GM21737 (cell line): ENCODE measurements around the gene LEPROT.

Source experiments
- ATAC-seq: cut with Tn5 transposase; IDR thresholded peaks from one replicate; pipeline ENCODE4 v1.9.1; 2021; ENCODE audit warnings: mild to moderate bottlenecking, moderate library complexity; ENCODE audit not compliant: unreplicated experiment

Gene LEPROT

GRCh38 chr1:65471861-65472332, 51.4 kb downstream of the LEPROT start:
- no peak for ATAC-seq

DNA sequence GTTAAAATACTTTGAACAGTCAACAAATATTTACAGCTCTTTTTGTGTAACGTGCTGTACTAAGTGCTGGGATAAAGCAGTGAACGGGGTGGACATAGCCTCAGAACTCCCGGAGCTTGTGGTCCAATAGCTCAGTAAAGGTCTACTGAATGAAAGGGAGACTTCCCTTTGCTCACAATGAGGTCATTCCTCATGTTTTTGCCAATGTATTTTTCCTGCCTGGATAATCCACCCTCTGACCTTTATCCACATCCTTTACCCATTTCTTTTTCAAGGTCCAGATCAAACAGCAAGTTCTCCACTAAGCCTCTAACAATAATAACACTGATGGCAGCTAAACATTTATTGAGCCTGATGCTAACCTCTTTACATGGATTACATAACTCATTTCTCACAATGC, 55.9 kb downstream of the LEPROT start:
- no peak for ATAC-seq

- no peak for ATAC-seq
Observed at GRCh38 chr1:65477414-65478378, 57.2 kb downstream of the LEPROT start.

DNA sequence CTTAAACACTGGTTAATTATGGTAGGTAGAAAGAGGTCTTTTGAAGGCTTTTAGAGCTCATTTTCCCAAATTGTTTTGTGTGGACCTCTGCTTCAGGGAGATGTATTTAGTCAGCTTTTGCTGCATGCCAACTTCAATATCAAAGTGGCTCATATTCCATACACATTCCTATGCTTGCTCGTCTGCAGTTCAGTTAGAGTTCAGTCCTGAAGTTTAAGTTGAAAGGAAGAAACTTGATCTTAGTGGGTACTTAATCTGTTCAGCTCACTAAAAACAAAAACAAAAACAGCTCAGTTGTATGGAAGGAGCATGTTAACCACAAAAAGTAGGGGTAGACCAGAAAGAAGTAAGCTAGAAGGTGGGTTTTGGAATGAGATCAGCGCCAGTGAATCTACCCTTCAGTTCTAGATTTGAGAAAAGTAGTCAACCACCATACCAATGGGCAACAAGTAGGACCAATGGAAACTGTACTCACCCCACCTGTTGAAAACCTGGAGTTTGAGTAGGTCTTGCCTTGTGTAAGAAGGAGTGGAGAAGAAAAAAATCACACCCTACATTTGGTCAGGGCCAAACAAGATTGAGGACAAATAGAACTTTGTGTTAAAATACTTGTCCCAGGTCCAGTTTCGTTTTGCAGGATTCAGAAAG, 58.0 kb downstream of the LEPROT start:
- no peak for ATAC-seq

DNA sequence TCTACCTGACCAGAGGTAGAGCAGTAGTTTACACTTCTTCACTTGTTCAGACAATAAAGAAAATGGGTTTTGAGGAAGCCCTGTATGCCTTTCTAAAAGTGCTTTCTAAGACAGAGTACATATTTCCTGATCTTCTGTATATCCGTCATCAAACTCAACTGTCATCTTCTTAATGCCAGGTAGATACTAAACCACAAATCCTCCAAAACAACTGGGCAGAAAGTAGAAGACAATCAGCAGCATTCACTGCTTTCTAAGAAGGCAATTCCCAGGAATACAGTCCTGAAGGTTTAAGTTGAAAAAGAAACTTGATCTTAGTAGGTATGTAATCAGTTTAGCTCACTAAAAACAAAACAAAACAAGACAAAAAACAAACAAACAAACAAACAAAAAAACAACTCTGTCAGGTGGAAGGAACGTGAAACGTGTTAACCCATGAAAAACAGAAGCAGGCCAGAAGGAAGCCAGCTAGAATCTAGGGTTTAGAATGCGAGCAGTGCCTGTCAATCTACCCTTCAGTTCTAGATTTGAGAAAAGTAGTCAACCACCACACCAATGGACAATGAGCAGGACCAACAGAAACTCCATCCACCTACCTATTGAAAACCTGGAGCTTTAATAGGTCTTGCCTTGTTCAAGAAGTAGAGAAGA, 59.2 kb downstream of the LEPROT start:
- no peak for ATAC-seq

DNA sequence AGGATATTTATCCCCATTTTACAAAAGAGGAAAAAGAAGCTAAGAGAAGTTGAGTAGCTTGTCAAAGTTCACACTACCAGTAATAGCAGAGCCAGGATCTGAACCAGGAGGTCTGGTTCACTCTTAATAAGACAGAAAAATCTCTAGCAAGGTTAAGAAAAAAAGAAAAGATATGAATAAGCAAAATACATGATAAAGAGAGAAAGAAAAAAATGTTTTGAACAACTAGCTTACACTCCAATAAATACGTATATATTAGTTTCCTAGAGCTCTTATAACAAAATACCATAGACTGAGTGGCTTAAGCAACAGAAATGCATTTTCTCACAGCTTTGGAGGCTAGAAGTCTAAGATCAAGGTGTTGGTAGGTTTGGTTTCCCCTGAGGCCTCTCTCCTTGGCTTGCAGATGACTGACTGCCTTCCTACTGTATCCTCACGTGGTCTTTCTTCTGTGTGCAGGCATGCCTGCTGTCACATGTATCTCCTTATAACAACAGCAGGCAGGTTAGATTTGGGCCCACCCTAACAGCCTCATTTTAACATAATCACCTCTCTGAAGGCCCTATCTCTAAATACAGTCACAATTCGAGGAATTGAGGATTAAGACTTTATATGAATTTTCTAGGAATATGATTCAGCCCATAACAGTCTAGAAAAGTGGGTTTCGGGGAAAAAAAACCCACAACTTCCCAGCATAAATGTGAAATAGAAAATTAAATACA, 60.4 kb downstream of the LEPROT start:
- ATAC-seq, result no peak

DNA sequence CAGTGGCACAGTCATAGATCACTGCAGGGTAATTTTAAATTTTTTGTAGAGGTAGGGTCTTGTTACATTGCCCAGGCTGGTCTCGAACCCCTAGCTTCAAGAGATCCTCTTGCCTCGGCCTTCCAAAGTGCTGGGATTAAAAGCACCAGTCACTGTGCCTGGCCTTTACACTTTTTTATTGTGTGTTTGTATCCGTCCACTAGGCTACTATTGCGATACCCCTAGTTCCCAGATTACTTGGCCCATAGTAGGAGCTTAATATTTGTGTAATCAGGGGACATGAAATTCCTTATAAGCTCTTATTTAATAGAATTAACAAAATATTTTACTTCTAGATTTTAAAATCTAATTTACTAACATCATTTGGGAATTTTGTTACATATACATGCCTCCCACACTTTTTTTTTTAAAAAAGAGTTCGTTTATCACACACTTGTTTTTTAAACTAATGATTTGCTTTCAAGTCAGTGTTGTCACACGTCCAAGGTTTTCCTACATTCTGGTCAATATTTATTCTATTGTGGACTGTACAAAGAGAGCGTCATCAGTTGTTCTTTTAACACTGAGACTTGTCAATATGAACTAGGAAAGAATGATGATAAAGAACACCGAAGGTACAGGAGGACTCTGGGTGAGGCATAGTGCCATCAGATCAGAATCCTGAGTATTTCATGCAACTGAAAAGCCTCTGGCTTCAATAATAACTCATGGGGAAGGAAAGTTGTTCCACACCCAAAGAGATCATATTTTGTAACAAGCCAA, 63.7 kb downstream of the LEPROT start:
- no peak for ATAC-seq
